GOT3 (cell line): Measurements from ENCODE around the gene CHRNA9.

Experiments used
- DNase-seq: peaks from one replicate; lab custom pipeline; 2025; ENCODE audit warnings: mixed read lengths; lab: John Stamatoyannopoulos, UW

CHRNA9 gene

DNA sequence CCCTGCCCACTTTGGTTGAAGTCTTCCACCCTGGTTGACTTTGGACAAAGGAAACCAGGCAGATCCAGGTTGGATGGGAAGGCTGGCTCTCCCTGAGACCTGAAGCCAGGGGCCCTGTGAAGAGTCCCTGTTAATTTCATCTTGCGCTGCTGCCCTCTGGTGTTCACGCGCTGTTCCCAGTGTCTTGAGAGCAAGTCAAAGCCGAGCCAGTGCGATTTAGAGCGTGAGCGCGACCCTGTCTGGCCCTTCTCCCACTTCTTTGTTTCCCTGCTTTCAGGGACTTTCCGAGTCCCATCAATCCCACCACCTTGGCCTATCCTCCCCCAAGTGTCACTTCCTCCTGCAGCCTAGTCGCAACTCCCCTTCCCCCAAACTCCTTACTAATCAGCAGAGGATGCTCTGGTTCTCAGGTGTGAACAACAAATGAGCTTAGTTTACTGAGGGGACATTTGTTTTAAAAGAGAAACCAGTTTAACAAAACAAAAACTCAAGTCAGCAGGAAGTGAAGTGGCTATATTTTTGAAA lies 25.8 kb upstream of the CHRNA9 start:
- DNase-seq, result no peak

DNA sequence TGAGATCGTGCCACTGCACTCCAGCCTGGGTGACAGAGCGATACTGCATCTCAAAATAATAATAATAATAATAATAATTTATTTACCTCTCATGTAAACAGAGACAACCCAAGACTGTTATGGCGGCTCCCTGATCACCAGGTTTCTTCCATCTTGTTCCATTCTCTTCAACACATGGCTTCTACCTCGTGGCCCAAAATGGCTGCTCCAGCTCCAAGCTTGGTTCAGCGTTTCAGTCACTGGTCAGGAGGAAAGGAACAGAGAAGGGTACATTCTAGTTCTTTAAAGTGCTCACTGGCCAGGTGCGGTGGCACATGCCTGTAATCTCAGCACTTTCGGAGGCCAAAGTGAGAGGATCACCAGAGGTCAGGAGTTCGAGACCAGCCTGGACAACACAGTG lies 24.9 kb upstream of the CHRNA9 start:
- DNase-seq, result no peak

DNA sequence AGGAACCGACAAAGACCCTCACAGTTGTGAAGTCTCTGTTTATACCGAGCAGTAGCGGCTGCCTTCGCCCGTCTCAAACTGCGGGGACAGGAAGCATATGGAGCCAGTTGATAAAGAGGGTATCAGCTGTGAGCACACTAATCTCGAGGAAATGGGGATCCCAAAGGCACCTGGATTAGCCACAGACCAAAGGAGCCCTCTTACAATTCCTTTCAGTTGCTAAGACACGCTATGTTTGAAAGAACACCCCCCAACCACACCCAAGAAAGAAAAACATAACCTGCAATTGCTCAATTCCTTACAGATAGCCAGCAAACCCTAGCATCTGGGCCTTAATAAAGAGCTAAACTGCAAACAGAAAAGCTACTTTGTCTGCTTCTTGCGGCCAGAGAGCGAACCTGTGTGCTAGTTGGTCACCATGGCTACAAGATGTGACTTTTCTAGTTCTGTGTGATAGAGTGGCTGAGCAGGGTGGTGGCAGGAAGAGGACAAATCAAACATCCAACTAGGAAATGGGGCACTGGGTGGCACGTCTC lies 23.3 kb upstream of the CHRNA9 start:
- no peak for DNase-seq

DNA sequence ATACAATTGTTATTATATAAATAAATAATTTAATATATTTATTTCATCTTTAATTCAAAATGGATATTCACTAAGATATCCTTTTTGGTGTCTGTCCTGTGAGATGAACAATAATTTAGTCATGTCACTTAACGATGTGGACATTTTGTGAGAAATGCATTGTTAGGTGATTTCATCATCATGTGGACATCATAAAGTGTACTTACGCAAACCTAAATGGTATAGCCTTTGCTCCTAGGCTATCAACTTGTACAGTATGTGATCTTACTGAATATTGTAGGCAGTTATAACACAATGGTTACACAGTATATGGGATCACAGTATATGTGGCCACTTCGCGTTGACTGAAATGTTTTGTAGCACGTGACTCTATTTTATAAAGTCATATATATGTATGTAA lies 20.2 kb upstream of the CHRNA9 start:
- no peak for DNase-seq

DNA sequence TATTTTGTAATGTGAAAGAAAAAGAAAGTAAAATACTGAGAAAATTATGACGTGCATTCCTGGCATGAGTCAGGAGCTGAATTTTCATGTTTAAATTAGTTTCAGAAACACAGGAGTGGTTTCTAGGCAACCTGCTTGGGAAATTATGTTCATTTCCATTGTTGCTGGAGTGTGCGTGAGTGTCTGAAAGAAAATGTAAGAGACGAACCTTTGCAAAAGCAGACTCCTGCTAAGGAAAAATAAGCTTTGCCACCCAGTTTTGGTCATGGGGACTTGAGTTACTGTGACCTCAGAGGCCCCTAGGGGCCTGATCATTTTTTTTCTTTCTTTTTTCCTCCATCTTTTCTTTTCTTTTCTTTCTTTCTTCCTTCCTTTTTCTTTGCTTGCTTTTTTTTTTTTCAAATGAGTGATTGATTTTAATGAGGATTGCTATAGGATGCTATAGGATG lies 18.8 kb upstream of the CHRNA9 start:
- DNase-seq, result no peak

DNA sequence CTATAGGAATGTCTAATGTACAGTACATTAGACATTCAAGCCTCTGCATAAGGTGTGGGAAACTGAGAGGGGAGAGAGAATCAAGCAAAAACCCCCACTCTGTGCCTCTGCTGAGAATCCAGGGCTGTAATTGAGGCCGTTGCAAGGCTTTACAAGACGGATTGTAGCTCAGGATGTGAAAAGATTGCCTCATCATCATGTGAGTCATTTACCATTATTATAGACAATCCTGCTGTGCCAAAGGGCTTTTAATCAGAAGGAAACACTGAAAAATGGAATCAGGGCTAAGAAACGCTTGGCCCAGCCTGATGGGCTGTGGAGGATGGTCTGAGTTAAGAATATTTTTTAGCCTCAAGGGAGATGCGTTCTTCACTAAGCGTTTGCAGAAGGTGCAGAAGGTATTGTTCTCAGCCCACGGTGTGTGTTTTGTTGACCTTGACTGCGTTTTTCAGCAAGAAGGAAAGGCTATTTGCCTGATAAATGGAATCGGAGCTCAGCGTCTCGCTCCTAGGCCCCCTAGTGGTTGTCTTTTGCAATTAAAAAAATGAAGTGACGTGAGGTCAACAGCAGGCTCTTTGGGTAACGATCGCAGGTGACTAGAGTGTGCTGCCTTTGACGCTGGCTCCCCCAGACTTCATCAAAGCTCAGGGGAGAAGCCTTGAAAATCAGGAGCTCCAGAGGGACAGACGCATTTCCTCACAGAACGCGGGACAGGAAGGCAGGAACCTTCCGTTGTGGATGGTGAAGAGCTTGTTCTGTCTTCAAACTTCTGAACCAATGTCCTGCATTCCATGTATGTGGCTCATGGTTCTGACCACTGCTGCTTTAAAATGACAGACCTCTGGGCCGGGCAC lies 18.1 kb upstream of the CHRNA9 start:
- DNase-seq, result no peak

DNA sequence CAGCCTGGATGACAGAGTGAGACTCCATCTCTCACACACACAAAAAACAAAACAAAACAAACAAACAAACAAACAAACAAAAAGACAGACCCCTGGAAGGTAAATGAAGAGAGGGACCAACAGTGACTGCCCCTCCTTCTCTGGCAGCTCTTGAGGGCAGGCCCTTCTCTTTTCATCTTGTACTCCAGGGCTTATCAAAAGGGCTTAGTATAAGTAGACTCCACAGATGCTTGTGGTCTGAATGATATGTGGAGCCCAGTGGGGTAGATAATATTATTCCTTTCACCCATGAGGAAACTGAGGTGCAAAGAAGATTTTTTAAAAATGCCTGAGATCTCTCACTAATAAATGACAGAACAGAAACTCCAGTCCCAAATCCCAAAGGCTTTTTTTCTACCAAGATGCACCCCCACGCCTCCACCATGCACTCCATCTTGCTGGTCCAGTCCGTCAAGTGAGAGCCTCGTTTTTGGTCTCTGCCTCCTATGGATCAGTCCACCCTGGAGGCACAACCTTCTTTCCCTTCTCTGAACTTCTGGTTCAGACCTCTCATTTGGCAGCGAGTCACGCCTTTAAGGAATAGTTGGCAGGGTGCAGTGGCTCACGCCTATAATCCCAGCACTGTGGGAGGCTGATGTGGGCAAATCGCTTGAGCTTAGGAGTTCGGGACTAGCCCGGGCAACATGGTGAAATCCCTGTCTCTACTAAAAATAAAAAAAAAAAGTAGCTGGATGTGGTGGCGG lies 17.0 kb upstream of the CHRNA9 start:
- DNase-seq, result no peak

DNA sequence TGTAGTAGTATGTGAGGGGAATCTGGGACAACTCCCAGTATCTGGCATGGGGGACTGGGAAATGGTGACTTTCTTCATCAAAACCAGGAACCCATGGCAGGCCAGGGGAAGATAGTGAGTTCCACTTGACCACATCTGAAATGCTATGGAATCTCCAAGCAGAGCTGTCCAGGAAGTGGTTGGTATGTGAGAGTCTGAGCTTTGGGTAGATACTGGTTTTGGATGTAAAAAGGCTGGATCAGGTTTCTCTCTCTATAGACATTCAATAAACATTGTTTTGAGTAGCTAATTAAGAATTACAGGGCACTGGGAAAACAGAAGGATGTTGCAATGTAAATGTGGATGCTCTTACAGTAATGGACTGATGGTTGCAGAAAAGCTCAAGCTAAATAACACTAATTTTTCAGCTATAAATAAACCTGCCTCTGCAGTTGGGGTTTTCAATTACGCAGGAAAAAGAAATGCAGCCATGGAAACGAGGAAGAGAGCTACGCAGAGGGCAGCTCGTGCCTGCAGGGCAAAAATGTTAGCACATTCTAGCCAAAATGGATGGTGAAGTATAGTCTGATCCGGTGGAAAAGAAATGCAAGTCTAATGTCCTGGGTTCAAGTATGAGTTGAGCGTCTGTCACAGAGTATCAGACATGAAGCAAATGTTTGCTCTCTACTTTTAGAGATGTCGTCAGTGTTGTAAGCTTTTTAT lies 13.4 kb upstream of the CHRNA9 start:
- no peak for DNase-seq

DNA sequence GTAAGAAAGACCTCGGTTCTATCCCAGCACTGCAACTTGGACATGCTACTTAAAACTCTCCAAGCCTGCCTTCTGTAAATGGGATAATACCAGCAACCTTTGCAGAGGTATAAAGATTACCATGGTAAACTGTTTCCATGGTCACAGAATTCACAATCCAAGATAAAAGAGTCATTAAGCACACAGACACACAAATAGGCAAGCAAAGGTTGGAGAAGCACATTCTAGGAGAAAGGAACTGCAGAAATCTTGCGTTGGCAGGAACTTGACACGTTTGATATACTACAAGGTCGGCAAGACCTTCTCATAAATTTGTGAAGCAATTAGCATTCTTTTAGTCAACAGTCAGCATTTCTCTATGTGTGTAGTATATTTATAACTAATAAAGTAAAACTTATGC lies 12.3 kb upstream of the CHRNA9 start:
- DNase-seq, result no peak

DNA sequence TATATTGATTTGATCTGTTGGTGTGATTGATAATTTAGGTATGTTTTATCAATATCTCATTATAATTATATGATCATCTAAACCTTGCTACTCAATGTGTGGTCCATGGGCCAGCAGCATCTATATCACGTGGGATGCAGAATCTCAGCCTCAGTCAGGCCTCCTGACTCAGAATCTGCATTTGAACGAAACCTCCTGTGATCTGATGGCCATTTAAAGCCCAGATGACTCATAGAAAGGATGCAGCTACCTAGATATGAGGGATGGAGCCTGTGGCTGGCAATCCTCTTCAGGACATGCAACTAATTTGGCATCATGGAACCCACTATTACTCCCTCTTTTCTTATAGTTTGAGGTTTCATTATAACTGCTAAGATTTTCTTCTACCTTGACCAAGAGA lies 11.3 kb upstream of the CHRNA9 start:
- DNase-seq, result no peak

DNA sequence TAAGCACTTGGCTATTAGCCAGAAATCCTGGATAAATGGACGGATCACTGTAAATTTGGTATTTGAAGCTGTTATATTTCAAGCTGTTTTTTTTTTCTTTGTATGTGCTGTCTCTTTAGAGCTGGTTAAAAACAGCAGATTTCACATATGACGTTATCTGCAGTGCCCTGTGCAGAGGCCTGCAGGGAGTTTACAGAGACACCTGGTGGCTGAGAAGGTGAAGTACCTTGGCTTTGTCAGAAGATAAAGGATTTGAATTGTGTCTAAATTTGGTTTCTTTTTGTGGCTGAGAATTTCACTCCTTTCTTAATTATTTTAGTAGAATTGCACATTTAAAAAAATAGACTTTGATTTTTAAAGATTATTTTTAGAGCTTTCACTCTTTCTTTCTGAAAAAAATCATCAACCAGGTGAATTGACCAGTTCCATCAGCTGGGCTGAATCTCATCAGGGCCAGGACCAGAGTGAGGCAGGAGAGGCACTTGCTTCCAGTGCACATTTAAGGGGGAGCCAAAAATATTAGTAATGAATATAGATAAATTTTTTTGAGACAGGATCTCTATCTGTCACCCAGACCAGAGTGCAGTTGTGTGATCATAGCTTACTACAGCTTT lies 9.6 kb upstream of the CHRNA9 start:
- DNase-seq, result no peak

DNA sequence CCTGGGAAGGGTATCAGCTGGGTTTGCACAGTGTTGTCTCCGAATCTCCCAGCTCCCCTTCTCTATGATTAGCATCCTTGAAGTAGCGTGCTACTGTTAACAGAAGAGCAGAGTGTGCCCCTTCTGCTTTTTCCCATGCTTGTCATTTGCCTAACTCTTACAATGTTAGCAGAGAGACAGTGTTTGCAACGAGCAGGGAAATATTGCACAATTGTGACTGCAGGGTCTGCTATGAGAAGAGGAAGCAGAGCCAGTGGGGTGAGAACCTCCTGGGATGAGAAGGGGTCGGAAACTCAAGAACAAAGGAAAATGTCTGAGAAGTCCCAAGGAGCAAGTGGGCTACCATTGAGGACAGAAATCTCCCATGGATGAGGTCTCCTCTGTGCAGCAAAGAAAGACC lies 7.8 kb upstream of the CHRNA9 start:
- no peak for DNase-seq

DNA sequence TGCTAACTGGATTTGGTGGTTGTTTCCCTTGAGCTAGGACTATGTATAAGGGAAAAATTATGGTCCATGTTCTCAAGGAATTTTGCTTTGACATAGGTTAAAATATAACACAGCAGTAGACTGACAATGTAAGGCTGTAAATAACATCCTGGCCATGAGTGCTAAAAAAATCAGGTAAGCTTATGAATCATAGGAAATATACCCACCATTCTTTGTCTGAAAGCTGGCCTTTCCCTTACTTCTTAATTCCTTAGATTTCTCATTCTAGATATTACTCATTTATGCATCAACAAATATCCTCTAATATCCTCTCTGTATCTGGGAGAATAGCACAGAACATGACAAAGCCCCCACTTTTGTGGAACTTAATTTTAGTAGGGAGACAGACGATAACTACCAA lies 6.8 kb upstream of the CHRNA9 start:
- DNase-seq, result no peak

DNA sequence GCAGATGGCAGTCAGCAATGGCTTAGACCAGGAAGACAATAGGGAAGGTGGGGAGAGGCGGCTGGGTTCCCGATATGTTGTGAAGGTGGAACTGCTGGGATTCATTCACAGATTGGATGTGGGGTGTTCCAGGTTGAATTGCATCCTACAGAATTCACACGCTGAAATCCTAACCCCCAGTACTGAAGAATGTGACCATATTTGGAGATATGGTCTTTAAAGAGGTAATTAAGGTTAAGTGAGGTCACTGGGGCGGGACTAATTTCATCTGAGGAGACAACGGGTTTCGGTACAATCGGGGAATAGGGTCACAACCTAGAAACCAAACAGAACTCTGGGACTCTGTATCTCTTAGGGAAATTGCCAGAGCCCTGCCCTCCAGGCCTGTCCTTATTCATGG lies 5.3 kb upstream of the CHRNA9 start:
- DNase-seq, result no peak

DNA sequence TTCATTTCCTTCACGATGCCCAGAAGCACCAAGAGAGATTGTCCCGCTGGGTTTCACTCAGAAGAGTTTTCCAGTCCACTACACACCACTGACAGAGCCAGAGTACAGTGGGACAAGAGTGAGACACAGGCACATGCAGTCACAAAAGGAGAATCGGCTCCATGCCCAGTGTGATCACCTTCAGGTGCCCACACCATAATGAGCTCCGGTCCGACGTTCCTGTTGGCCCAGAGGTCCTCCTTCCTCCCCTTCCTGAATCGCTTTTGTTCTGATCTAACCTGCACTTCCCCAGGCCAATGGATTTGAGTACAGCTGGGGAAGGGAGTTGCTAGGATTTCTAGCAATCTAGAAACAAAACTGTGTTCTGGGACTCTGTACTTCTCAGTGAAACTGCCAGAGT lies 4.6 kb upstream of the CHRNA9 start:
- DNase-seq, result no peak

DNA sequence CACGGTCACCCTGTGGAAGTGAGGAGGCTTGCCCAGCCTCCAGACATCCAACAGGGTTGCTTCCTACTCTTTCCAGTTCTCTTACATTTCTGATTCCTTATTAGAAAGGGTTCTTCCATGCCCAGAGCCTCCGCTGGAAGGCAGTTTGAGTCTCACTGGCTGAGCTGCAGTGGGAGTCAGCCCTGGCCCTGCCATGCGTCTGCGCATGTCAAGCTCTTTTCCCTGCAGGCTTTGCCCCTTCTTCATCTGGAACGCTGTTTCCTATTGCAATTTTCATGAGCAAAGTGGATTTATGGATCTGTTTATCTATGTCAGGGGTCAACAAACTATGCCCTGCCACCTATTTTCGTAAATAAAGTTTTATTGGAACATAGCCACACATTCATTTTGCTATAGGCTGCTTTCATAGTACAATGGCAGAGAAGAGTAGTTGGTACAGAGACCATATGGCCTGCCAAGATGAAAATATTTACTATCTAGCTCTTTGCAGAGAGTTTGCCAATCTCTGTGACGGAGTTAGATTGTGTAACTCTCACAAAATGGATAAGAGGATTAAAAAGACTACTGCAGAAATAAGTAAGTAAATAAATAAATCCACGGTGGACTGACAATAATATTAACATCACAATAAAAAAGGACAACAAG lies 3.9 kb upstream of the CHRNA9 start:
- DNase-seq, result no peak

DNA sequence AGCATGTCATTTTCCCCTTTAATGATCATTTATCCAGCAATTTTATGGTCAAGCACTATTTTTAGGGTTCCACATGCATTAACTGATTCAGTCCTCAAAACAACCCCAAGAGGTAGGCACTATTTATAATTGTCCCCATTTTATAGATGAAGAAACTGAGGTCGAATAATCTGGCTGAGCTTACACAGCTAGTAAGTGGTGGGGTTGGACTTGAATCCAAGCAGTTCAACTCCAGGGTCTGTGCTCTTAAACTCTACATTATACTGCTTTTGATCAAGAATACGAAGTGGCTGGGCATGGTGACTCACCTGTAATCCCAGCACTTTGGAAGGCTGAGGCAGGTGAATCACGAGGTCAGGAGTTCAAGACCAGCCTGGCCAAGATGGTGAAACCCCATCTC lies 3.2 kb upstream of the CHRNA9 start:
- DNase-seq, result no peak

DNA sequence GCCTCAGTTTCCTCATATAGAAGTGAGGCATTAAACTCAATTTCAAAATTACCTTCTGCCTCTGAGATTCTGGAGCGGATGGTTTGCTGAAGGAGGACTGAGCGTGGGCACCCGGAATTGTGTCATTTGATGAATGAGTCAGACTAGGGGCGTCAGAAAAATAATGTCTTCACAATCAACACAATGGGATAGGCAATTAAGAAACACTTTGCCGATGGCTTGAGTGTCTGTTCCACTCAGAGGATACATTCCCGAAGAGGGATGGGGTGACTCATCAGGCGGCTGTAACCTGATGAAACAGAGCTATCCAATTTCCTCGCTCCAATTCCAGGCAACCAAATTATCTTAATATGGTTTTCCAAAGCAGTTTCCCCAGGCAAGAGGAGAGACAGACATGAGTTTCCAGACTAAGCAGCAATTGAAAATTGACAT lies 1.2 kb upstream of the CHRNA9 start:
- peak; percentile 13 for DNase-seq

DNA sequence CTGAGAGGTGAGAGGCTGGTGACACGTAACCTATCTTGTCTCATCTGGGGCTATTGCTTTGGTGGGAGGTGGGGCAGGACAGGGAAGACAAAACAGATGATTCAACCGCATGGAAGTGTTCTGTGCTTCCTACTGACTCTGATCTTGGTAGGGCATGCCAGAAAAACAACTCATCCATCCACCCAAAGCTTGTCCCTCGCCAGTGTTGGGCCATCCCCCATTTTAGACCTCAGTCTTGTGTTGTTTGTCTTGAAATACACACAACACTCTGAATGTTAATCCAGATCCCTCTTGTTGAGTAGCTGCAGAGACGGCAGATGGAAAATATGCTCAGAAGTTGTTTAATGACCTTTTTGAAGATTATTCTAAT lies 377 bp downstream of the CHRNA9 start:
- no peak for DNase-seq

DNA sequence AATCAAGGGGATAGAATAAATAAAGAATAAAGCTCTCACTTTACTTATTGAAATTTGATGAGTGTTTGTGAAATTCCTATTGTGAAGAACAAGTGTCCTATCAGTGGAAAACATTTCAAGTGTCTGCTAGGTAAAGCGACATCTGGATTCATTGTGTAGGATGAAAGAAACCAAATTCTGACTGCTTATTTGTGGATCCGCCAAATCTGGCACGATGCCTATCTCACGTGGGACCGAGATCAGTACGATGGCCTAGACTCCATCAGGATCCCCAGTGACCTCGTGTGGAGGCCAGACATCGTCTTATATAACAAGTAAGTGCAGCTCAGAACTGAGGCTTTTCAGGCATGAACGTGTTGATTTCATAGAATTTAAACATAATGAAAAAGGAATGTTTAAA lies 1.9 kb downstream of the CHRNA9 start:
- no peak for DNase-seq

DNA sequence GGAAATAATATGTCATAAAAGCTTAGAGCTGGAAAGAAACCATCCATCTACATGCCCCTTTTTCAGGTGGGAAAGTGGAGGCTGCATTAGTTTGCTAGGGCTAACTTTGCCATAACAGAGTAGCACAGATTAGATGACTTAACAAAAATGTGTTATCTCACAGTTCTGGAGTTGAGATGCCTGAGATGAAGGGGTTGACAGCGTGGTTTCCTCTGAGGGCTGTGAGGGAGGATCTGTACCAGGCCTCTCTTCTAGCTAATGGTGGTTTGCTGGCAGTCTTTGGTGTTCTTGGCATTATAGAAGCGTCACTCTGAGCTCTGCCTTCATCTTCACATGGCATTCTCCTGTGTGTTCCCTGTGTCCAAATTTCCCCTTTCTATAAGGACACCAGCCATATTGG lies 2.4 kb downstream of the CHRNA9 start:
- DNase-seq, result no peak
